HG03103 (cell line): ENCODE data around the gene TAX1BP1.

Experiments
- ATAC-seq: cut with Tn5 transposase; IDR thresholded peaks from one replicate; pipeline ENCODE4 v1.9.1; 2021; ENCODE audit warnings: low read depth; ENCODE audit not compliant: unreplicated experiment

The TAX1BP1 gene

GRCh38 chr7:27777662-27778061 lies 37.7 kb downstream of the TAX1BP1 start:
- ATAC-seq = no peak

- ATAC-seq = no peak
Observed at GRCh38 chr7:27779873-27780272, 39.9 kb downstream of the TAX1BP1 start.

- no peak for ATAC-seq
Observed at GRCh38 chr7:27781188-27781587, 41.2 kb downstream of the TAX1BP1 start.

- no peak for ATAC-seq
Observed at GRCh38 chr7:27782849-27783248, 42.9 kb downstream of the TAX1BP1 start.

- no peak for ATAC-seq
Observed at GRCh38 chr7:27784399-27785053, 44.6 kb downstream of the TAX1BP1 start.

- no peak for ATAC-seq
Observed at GRCh38 chr7:27788437-27788836, 48.5 kb downstream of the TAX1BP1 start.

- no peak for ATAC-seq
Observed at GRCh38 chr7:27793780-27794179, 53.8 kb downstream of the TAX1BP1 start.

GRCh38 chr7:27795977-27796376 lies 56.0 kb downstream of the TAX1BP1 start:
- ATAC-seq = no peak

- ATAC-seq = no peak
Observed at GRCh38 chr7:27799212-27799611, 59.2 kb downstream of the TAX1BP1 start.

GRCh38 chr7:27802999-27803398 lies 63.0 kb downstream of the TAX1BP1 start:
- no peak for ATAC-seq

- no peak for ATAC-seq
Observed at GRCh38 chr7:27804139-27804538, 64.2 kb downstream of the TAX1BP1 start.

GRCh38 chr7:27808626-27809025 lies 68.7 kb downstream of the TAX1BP1 start:
- no peak for ATAC-seq

GRCh38 chr7:27810186-27810585 lies 70.2 kb downstream of the TAX1BP1 start:
- ATAC-seq = no peak

GRCh38 chr7:27812706-27813105 lies 72.7 kb downstream of the TAX1BP1 start:
- ATAC-seq = no peak

GRCh38 chr7:27822245-27822644 lies 82.3 kb downstream of the TAX1BP1 start:
- ATAC-seq = no peak

- no peak for ATAC-seq
Observed at GRCh38 chr7:27825891-27826290, 85.9 kb downstream of the TAX1BP1 start.

- no peak for ATAC-seq
Observed at GRCh38 chr7:27826357-27826756, 86.4 kb downstream of the TAX1BP1 start.

- ATAC-seq = no peak
Observed at GRCh38 chr7:27834179-27834921, 94.4 kb downstream of the TAX1BP1 start.

- ATAC-seq = no peak
Observed at GRCh38 chr7:27835376-27835775, 95.4 kb downstream of the TAX1BP1 start.

- no peak for ATAC-seq
Observed at GRCh38 chr7:27836536-27836935, 96.6 kb downstream of the TAX1BP1 start.

- ATAC-seq = no peak
Observed at GRCh38 chr7:27839099-27839498, 99.1 kb downstream of the TAX1BP1 start.

- no peak for ATAC-seq
Observed at GRCh38 chr7:27840313-27840712, 100.4 kb downstream of the TAX1BP1 start.
